ENCODE measurements around the gene TKT. TPM values are rescaled to one million over a fixed set of nuclear protein-coding genes. Genes with fewer than 3 reads are reported as not detected.

TKT gene
- total and polyA plus RNA-seq, 2 donors = 66.5 to 449 TPM

Small RNA genes lying within 50 kb of the gene (small RNA-seq; reads per million reads assigned to genes)
- gene RF00019 = not detected

Other genes with a start within 250 kb of the TKT start
- gene SFMBT1, start 209.9 kb downstream of the TKT start, total RNA-seq = 17.8 TPM
- gene SFMBT1, start 209.9 kb downstream of the TKT start, polyA plus RNA-seq = 5.5 TPM
- gene RFT1, start 125.6 kb downstream of the TKT start, total RNA-seq = 14.2 TPM
- gene RFT1, start 125.6 kb downstream of the TKT start, polyA plus RNA-seq = 11.5 TPM
- 5.2 TPM for gene PRKCD, start 94.8 kb downstream of the TKT start, total RNA-seq
- 23.8 TPM for gene PRKCD, start 94.8 kb downstream of the TKT start, polyA plus RNA-seq
- gene DCP1A, start 91.5 kb upstream of the TKT start, total RNA-seq = 20.9 TPM
- gene DCP1A, start 91.5 kb upstream of the TKT start, polyA plus RNA-seq = 13.8 TPM
- 23.5 TPM for gene CACNA1D, start 238.6 kb upstream of the TKT start, total RNA-seq
- gene CACNA1D, start 238.6 kb upstream of the TKT start, polyA plus RNA-seq = 1.6 TPM

Data from urinary bladder (tissue), 2 donors.